Adrenal gland (tissue), 5 donors: ENCODE measurements around the gene ELAVL2.

ENCODE experiments used
- CTCF ChIP-seq, 6 experiments: fragments of 450-650 bp in 4 of 6; fragments of 200-600 bp in 2 of 6; sonication (generic) in 1 of 6; IDR thresholded peaks; 1 replicate in 5 of 6; 2 replicates in 1 of 6; pipeline versions ENCODE4 v1.5.1 to v1.8.0; 2016 to 2021; ENCODE audit warnings: antibody characterized with exemption in 6 of 6, mild to moderate bottlenecking in 2 of 6, moderate library complexity in 1 of 6
- POLR2A ChIP-seq, 2 donors: fragments of 450-650 bp; IDR thresholded peaks; one replicate each; pipeline ENCODE4 v1.6.1; 2017; ENCODE audit warnings: antibody characterized with exemption in 2 of 2, mild to moderate bottlenecking in 2 of 2, moderate library complexity in 1 of 2
- donor health status: DM: no; HTN: no; CAD: no.

GRCh38 chr9:23842565-23843129 is 16.6 kb upstream of the ELAVL2 start:
- TF ChIP-seq CTCF (IDR thresholded peaks at IDR 0.05) (no peak), POLR2A (IDR thresholded peaks at IDR 0.05) (no peak)
